Stimulated activated CD4-positive, alpha-beta T cell treated with anti-CD3 and anti-CD28 coated beads, Interleukin-1b, Interleukin-23, amount 100 ng/mL, for 1 hour (primary cell): ENCODE measurements around the gene PPFIA1.

Experiments used
- DNase-seq, 2 donors: peaks; one replicate each; pipeline ENCODE4 v3.0.0-alpha.2; 2020; ENCODE audit warnings: low read depth in 2 of 2

PPFIA1 gene

GRCh38 chr11:70432065-70432464 is 161.6 kb downstream of the PPFIA1 start:
- DNase-seq: no peak

GRCh38 chr11:70432580-70432979 is 162.1 kb downstream of the PPFIA1 start:
- DNase-seq: no peak

GRCh38 chr11:70433038-70433437 is 162.5 kb downstream of the PPFIA1 start:
- DNase-seq: no peak

GRCh38 chr11:70433526-70433925 is 163.0 kb downstream of the PPFIA1 start:
- no peak for DNase-seq
